IPS-18c (cell line): Measurements from ENCODE around the gene RASA4B.
"Not testable (repeated sequence)": the region's sequence is repeated elsewhere in the genome, so short reads cannot be mapped to it uniquely, and the experiment has no call there.

Experiments
- H3K4me3 ChIP-seq: 2 replicates; pipeline ENCODE4 v1.7.0; 2013; ENCODE audit warnings: low read depth, mild to moderate bottlenecking, low read length, moderate library complexity; ENCODE audit not compliant: insufficient read depth
- H3K9me3 ChIP-seq: one replicate; pipeline ENCODE4 v1.6.1; 2013; ENCODE audit warnings: mild to moderate bottlenecking, low read length, moderate library complexity; ENCODE audit not compliant: control insufficient read depth, insufficient read depth

The RASA4B gene

DNA sequence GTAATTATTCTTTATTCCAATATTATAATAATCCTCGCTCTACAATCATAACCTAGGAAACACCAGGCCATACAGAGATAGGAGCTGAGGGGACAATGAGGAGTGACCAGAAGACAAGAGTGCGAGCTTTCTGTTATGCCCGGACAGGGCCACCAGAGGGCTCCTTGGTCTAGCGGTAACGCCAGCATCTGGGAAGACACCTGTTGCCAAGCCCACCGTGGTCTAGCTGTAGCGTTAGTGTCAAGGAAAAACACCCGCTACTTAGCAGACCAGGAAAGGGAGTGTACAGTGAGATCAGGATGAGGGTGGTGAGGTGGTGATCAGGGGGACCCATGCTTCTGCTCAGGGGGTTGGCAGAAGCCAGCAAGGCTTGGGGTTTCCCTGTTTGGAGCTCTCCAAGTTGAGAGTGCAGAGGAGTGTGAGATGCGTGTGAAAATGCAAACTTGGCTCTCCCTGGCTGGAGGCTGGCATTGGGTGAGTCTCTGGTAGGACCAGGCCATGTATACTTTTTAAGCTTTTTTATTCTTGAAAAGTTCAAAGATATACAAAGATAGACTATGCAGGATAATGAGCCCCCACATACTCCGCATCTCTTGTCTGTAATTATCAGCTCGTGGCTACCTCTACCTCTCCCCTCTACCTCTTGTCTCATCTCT is 37.5 kb downstream of the RASA4B start:
- not testable (repeated sequence) for H3K4me3 ChIP-seq, H3K9me3 ChIP-seq

DNA sequence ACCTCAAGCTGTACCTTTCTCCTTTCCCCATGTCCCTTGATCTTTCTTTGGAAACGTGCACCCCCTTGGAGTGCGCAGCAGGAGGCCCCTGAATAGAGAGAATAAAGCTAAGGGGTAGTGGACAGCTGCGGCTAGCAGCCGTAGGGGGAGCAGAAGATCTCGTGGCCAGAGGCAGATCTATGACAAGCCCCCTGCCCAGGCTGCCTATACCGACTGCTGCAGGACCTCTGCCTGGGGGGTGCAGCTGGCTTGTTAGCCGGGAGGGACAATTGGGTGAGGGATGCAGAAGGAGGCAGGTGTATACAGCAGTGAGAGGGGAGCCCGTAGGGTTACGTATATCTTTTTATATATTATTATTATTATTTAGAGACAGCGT is 38.4 kb downstream of the RASA4B start:
- H3K9me3 ChIP-seq, H3K4me3 ChIP-seq: not testable (repeated sequence)

DNA sequence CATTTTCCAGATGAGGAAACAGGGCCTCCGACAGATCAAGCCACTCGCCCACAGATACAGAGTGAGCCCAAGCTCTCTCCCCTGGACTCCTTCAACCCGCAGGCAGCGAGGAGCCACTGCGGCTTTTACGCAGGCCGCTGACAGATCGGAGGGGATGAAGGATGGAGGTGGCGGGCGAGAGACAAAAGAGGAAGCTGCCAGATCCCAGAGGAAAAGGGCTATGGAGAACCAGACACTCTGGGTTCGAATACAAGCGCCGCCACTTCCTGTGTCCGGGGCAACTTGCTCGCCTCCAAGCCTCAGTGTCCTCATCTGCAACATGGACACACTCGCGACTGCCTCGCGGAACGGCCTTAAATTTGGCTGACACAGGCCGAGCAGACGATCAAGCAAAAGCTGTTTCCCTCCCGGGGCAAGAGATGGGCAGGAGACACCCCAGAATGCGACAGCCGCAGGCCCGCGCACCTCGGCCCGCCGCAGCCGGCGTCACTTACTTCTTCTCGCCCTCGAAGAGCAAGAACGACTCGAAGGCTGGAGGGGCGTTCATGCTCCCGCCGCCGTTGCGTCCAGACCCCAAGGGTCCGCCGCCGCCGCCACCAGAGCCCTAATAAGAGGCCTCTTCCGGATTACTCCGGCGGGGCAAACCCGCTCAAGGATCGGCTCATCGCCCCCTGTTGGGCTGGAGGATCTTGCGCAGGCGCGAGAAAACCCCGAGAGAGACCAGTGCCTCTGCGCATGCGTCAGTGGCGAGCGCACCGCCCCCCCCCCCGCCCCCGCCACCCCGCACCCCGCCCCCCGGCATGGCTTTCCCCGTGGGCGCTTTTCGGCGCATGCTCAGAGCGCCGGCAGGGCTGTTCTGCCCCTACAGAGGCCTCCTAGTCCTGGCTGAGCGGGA is 39.0 kb downstream of the RASA4B start, which contains the start of gene POLR2J:
Gene POLR2J (minus strand): TSS at position 609 of the 895 bp plus-strand sequence. CDS start 62 bp downstream, at position 547.
- H3K4me3 ChIP-seq, H3K9me3 ChIP-seq: not testable (repeated sequence)

DNA sequence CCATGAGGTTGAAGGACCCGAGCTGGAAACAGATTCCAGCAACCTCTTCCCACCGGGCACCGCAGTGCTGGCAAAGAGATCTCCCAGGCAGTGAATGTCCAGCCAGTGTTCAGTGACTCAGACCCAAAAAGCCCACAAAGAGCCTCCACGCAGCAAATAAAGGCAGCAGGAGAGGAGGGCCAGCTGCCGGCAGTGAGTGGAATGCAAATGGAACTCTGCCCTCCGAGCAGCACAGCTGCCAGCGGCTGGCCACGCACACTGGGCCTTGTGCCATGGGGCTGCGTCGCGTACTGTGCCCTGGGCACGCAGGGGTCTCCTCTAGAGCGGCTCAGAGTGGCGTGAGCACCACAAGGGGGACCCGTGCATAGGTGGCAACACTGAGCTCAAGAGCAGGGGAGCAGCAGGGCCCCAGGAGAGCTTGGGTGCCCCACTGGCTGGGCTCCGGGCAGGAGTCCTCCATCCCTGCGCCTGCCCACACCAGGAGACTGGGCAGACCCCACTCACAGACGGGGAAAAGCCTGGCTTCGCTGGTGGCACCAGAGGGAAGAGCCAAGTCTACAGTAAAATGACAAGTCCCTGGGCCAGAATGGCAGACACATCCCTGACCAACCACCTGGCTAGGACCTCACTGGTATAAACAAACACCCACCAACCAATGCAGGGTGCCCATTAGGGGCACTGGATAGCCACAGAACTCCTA is 42.7 kb downstream of the RASA4B start:
- not testable (repeated sequence) for H3K9me3 ChIP-seq, H3K4me3 ChIP-seq

DNA sequence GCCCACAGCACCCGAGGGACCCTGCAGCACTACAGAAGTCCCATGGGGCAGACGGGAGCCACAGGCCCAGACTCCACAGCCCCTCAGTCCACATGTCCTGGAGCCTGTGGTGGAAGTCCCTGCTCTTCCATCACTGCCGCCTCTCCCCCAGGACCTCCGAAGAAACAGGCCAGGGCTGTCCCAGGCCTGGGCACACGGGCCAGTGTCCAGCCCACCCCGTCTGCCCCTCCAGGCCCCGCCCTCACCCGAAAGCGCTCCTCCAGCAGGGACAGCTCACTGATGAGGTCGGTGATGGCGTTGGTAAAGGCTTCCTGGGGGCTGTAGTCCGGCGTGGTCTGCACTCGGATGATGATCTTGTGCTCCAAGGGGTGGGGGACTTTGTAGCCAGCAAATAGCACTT is 43.5 kb downstream of the RASA4B start:
- H3K4me3 ChIP-seq, H3K9me3 ChIP-seq: not testable (repeated sequence)

DNA sequence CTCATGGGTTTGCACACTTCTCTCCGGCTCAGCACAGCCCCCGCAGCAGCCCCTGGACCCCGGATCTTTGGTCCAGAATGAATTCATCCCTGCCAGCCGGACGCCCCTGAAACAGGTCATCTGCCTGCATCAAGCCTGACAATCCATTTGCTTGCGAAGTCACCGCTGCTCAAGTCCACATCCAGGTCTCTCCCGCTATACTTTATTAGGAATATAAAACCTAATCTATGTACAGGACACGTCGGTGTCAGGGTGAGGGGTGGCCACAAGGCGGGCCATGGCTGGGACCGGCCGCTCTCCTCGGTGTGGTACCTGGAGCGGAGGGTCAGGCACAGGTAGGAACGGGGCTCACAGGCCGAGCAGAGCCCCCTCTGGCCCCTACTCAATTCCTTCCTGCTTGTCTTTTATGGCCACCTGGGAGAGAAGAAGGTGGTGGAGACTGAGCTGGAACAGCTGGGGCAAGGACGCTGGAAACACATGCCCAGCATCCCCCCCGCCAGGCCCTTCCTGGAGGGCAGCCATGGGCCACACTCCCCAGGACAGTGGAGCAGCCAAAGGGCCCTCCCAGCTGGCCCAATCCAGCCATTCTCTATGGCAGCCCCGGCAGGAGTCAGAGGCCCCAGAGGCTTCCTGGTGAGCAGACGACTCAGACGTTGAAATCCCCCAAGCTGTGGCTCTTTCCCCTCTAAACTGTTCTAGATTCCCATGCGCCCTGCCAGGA is 44.1 kb downstream of the RASA4B start:
- Histone ChIP-seq H3K4me3 (no peak overlapping the region), H3K9me3 (no peaks in the 10 kb centered on the region)

DNA sequence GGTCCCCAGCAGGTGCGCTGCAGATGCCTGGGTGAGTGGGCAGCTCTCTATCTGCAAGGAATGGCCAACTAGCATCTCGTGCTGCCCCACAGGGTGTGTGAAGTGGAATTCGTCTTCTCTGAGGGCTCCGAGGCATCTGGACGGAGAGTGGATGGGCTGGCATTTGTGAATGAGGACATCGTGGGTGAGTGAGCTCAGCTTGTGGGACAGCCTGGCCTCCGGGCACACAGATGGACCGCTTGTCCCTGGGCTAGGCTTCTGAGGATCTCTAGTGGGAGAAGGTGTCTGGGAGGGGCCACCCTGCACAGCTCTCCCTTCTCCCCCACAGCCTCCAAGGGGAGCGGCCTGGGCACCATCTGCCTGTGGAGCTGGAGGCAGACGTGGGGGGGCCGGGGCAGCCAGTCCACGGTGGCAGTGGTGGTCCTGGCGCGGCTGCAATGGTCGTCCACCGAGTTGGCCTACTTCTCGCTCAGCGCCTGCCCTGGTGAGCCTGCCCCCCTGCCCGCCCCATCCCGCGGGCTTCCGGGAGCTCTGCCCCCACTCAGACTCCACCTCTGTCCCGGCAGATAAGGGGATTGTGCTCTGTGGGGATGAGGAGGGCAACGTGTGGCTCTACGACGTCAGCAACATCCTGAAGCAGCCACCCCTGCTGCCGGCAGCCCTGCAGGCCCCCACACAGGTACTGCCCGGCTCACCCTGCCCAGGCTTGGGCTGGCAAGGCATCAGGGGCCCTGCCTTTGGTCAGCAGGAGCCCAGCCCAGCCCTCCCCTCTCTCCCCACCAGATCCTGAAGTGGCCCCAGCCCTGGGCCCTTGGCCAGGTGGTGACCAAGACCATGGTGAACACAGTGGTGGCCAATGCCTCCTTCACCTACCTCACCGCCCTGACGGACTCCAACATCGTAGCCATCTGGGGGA is 45.2 kb downstream of the RASA4B start:
- no peaks in the 10 kb centered on the region for H3K9me3 ChIP-seq
- no peak overlapping the region for H3K4me3 ChIP-seq

DNA sequence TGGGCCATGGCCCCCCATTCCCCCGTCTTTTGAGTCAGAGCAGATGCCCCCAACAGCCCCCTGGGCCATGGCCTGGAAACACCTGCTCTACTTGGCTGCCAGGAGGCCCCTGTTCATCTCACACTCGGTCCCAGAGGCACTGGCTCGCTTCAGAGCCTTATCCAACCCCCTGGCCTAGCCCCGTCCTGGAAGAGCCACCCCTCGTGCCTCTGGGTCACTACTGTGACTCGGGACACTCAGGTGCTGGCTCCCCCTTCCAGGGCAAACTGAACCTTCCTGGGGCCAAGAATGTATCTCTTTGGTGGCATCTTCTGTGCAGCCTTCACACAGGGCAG is 45.8 kb downstream of the RASA4B start:
- Histone ChIP-seq H3K4me3 (no peak overlapping the region), H3K9me3 (no peaks in the 10 kb centered on the region)

DNA sequence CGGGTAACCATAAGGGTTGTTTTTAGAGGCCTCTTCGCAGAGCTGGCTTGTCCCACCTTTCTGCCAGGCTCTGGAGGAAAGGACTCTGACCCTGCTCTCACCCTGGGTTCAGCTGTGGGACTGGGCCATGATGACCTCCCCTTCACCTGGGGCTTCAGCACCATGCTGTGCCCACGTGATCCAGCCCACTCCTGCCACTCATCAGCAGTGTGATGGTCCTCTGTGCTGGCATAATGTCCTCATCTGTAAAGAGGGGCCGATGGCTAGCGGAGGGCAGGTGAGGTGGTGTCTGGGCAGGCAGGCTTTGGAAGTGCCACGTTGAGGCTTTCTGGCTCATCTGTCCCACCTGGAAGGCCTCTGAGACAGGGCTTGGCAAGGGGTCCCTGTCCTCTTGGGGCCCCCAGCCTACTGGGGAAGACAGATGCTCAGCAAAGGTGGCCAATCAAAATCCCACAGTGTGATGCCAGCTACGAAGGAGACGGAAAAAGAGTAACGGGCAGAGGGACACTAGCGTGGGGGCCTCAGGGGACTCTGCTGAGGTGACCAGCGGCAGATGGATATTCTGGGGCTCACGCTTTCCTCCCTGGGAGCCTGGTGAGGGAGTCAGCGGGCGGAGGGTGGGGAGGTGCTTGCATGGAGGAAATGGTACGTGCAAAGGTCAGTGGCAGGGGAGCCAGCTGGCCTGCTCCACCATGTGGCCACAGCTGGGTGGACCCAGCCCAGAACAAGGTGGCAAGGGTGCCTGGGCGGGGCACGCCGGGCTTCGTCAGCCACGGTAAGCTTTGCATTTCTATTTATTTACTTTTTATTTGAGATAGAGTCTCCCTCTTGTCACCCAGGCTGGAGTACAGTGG is 47.4 kb downstream of the RASA4B start:
- no peaks in the 10 kb centered on the region for H3K9me3 ChIP-seq
- no peak overlapping the region for H3K4me3 ChIP-seq

DNA sequence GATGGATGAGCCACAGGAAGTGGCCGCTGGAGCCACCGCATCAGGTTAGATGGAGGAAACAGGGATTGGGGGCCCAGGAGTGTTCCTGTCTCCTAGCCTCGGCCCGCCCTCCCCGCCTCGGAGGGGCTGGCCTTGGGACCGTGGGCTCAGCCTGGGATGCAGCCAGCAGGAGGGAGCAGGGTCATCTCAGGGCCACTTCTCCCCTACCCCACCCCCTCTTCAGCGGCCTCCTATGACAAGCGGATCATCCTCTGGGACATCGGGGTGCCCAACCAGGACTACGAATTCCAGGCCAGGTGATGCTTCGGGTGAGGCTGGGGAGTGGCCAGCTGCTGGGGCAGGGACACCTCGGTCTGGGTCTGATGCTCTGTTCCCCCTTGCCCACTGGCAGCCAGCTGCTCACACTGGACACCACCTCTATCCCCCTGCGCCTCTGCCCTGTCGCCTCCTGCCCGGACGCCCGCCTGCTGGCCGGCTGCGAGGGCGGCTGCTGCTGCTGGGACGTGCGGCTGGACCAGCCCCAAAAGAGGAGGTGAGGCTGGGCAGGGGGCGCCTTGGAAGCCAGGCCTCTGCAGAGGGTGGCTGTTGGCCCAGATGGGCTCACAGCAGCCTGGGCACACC is 48.1 kb downstream of the RASA4B start:
- H3K9me3 ChIP-seq = no peaks in the 10 kb centered on the region
- H3K4me3 ChIP-seq = no peak overlapping the region

DNA sequence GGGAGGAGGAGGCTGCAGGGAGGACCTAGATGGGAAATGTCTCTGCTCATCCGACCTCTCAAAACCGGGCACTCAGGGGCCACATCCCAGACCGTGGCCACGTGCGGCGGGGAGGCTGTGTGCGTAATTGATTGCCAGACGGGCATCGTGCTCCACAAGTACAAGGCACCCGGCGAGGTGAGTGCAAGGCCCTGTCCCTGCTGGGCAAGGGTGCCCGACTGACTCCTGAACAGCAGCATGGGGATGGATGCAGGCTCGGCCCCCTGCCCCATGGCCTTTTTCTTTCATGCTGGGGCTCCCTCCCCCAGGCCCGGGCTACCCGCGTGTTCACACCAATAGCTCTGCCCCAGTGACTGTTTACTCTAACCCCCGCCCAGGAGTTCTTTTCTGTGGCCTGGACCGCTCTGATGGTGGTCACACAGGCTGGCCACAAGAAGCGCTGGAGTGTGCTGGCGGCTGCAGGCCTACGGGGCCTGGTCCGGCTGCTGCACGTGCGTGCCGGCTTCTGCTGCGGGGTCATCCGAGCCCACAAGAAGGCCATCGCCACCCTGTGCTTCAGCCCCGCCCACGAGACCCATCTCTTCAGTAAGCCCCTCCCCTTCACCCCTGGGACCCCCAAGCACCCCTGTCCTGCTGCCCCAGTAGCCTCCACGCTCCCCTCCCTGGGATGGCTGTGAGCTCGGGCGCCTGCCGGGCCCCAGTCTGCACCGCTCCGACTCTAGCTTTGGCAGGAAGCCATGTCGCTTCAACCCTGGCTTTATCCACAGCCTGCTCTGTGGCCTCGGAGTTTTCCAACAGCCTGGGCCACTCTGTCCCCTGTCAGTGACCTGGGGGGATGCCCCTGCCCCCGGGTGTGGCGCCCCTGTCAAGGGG is 48.9 kb downstream of the RASA4B start:
- Histone ChIP-seq H3K9me3 (no peaks in the 10 kb centered on the region), H3K4me3 (no peak overlapping the region)

DNA sequence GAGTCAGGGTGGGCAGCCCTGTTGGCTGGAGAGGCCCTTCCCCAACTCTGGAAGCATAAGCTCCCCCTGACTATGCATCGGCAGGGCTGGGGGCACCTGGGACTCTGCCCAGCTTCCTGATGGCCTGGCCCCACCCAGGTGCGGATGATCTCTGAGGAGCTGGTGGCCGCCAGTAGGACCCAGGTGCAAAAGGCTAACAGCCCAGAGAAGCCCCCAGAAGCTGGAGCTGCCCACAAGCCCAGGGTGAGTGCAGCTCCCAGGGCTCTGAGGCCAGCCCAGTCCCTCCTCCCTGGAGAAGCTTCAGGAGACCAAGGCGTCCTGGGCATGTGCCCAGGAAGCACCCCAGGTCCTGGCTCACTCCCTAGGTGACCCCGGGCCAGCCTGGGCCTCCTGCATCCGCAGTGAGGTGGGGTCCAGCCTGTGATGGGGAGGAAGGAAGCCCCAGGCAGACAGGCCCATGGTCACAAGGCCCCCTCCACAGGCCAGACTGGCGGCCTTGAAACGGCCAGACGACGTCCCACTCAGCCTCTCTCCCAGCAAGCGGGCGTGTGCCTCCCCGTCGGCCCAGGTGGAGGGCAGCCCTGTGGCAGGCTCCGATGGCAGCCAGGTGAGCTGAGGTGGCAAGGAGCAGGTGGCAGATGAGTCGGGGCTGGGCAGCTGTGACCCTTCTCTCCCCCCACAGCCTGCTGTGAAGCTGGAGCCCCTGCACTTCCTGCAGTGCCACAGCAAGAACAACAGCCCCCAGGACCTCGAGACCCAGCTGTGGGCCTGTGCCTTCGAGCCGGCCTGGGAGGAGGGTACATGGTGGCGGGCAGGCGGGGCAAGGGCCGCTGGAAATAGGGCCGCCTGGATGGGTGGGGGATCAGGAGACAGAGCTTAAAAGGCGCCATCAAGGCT is 49.7 kb downstream of the RASA4B start:
- no peak overlapping the region for H3K4me3 ChIP-seq
- H3K9me3 ChIP-seq = no peaks in the 10 kb centered on the region

DNA sequence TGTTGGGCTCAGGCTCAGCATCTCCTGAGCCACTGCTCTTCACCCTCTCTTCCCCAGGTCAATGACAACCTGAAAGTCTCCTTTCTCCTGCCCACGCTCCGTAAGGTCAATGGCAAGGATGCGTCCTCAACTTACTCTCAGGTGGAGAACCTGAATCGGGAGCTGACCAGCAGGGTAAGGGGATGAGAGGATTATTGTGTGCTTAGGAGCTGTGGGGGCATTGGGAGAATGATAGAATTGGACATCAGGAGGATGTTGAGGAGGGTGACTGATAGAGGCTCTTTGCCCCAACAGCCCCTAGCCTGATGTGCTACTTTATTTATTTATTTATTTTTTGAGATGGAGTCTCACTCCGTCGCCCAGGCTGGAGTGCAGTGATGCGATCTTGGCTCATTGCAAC is 51.5 kb downstream of the RASA4B start:
- no peaks in the 10 kb centered on the region for H3K9me3 ChIP-seq

More for the DNA sequence above, 51.5 kb downstream of the RASA4B start:
- no peak overlapping the region for H3K4me3 ChIP-seq
